Choroid plexus epithelial cell (primary cell): ENCODE measurements around the gene GADD45B.
"Not testable (repeated sequence)": the region's sequence is repeated elsewhere in the genome, so short reads cannot be mapped to it uniquely, and the experiment has no call there.

Source experiments
- DNase-seq: peaks from one replicate; pipeline ENCODE4 v3.0.0-alpha.2; 2010; ENCODE audit warnings: low read depth
- H3K4me3 ChIP-seq: 2 replicates; pipeline ENCODE4 v1.5.1; 2011; ENCODE audit warnings: low read depth, mild to moderate bottlenecking, control low read depth, low read length, moderate library complexity
- CTCF ChIP-seq: conservative IDR thresholded peaks from 2 replicates; pipeline ENCODE4 v1.5.1; 2011; ENCODE audit warnings: low read depth, mild to moderate bottlenecking, control low read depth, inconsistent platforms, low read length, moderate library complexity

GADD45B gene

GRCh38 chr19:2491130-2491801, 15.3 kb downstream of the GADD45B start:
- no peak for TF ChIP-seq CTCF
- H3K4me3 ChIP-seq: no peak overlapping the region
- DNase-seq: peak; percentile 97

- DNase-seq: no peak
- no peak overlapping the region for H3K4me3 ChIP-seq
- no peak for TF ChIP-seq CTCF
Measured at GRCh38 chr19:2492870-2493269, 16.9 kb downstream of the GADD45B start.

- DNase-seq, H3K4me3 ChIP-seq: not testable (repeated sequence)
Measured at GRCh38 chr19:2493448-2493847, 17.5 kb downstream of the GADD45B start.

GRCh38 chr19:2494084-2494446, 18.1 kb downstream of the GADD45B start:
- TF ChIP-seq CTCF: no peak
- H3K4me3 ChIP-seq: peak overlapping the region; percentile 62
- DNase-seq: peak; percentile 55

- H3K4me3 ChIP-seq: peak overlapping the region; percentile 62
- DNase-seq: peak; percentile 85
- no peak for TF ChIP-seq CTCF
Measured at GRCh38 chr19:2494447-2495129, 18.7 kb downstream of the GADD45B start.

GRCh38 chr19:2495130-2495641, 19.3 kb downstream of the GADD45B start:
- DNase-seq: peak; percentile 58
- TF ChIP-seq CTCF: no peak

GRCh38 chr19:2495651-2496316, 19.9 kb downstream of the GADD45B start:
- H3K4me3 ChIP-seq: peak overlapping the region; percentile 62
- DNase-seq: no peak
- no peak for TF ChIP-seq CTCF

More at GRCh38 chr19:2495130-2495641, 19.3 kb downstream of the GADD45B start:
- H3K4me3 ChIP-seq: peak overlapping the region; percentile 62
